KOPT-K1 (cell line): ENCODE data around the gene NECTIN2.
"Not testable (repeated sequence)": the region's sequence is repeated elsewhere in the genome, so short reads cannot be mapped to it uniquely, and the experiment has no call there.

Source experiments
- H3K27ac ChIP-seq: fragments of 200-600 bp; sonication (generic); 2 replicates; pipeline ENCODE4 v1.5.1; 2016; ENCODE audit warnings: antibody characterized with exemption, mild to moderate bottlenecking, low read depth, low read length; ENCODE audit not compliant: poor library complexity, severe bottlenecking
- H3K36me3 ChIP-seq: fragments of 200-600 bp; sonication (generic); 2 replicates; pipeline ENCODE4 v1.5.1; 2017; ENCODE audit warnings: antibody characterized with exemption, mild to moderate bottlenecking, low read length, moderate library complexity; ENCODE audit not compliant: insufficient read depth
- H3K9me3 ChIP-seq: fragments of 200-600 bp; sonication (generic); 2 replicates; pipeline ENCODE4 v1.5.1; 2017; ENCODE audit warnings: antibody characterized with exemption, low read length, mild to moderate bottlenecking; ENCODE audit not compliant: insufficient read depth, poor library complexity, severe bottlenecking

The NECTIN2 gene

DNA sequence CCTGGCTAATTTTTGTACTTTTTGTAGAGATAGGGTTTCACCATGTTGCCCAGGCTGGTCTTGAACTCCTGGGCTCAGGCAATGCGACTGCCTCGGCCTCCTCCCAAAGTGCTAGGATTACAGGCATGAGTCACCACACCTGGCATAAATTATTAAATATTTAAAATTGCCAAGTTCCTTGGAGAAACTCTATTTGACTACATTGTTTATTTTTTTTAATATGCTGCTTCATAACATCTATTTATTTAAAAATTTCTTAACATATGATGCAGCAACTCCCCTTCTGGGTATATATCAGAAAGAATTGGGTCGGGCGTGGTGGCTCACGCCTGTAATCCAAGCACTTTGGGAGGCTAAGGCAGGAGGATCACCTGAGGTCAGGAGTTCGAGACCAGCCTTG, 13.2 kb upstream of the NECTIN2 start:
- not testable (repeated sequence) for H3K36me3 ChIP-seq, H3K9me3 ChIP-seq

DNA sequence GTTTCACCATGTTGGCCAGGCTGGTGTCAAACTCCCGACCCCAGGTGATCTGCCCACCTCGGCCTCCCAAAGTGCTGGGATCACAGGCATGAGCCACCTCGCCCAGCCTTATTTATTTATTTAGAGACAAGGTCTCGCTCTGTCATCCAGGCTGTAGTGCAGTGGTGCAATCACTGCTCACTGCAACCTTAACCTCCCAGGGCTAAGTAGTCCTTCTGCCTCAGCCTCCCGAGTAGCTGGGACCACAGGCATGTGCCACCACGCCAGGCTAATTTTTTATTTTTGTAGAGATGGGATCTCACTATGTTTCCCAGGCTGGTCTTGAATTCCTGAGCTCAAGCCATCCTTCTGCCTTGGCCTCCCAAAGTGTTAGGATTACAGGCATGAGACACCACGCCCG, 11.7 kb upstream of the NECTIN2 start:
- H3K36me3 ChIP-seq, H3K9me3 ChIP-seq, H3K27ac ChIP-seq: not testable (repeated sequence)

More for the DNA sequence above, 13.2 kb upstream of the NECTIN2 start:
- not testable (repeated sequence) for H3K27ac ChIP-seq

DNA sequence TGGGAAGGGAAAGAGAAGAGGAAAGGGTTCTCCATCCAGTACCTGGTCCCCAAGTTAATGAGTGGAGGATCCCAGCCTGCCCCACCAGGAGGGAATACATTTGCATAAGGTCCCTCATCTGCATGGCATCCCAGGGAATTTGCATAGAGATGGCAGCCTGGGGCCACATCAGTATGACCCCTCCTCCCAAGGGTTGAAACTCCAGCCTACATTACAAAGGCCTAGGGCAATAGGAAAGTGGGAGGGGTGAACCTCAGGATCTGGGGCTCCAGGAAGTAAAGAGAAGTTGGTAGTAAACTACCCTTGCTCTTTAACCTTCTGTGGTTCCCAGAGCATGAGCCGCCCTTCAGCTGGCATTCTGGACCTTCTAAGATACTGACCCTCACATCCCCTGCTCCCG, 6.8 kb upstream of the NECTIN2 start:
- Histone ChIP-seq H3K27ac (no peak overlapping the region), H3K9me3 (no peaks in the 10 kb centered on the region)

DNA sequence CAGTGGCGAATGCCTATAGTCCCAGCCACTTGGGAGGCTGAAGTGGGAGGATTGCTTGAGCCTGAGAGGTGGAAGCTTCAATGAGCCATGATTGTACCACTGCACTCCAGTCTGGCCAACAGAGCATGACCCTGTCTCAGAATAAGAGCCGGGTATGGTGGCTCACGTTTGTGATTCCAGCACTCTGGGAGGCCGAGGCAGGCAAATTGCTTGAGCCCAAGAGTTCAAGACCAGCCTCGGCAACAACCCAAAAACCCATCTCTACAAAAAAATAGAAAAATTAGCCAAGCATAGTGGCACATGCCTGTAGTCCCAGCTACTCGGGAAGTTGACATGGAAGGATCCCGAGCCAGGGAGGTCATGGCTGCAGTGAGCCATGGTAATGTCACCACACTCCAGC, 5.3 kb upstream of the NECTIN2 start:
- Histone ChIP-seq H3K9me3 (no peaks in the 10 kb centered on the region), H3K27ac (no peak overlapping the region), H3K36me3 (no peaks in the 10 kb centered on the region)

More for the DNA sequence above, 6.8 kb upstream of the NECTIN2 start:
- H3K36me3 ChIP-seq = no peaks in the 10 kb centered on the region

DNA sequence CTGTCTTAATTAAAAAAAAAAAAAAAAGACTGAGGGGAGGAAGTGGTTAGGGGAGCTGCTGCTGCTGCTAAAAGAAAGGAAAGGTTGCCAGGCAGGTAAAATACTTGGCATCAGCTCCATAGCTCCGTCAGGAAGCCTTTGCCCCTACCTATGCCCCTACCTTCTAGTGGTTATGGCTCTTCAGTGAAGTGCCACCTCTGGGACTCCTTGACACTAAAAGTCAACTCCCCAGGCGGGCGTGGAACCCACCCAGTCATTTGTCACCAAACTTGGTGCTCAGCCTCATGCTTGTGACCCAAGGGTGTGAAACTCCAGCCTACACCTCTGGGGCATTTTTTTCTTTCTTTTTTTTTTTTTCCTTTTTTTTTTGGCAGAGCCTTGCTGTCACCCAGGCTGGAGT, 4.9 kb upstream of the NECTIN2 start:
- Histone ChIP-seq H3K36me3 (no peaks in the 10 kb centered on the region), H3K27ac (no peak overlapping the region), H3K9me3 (no peaks in the 10 kb centered on the region)

DNA sequence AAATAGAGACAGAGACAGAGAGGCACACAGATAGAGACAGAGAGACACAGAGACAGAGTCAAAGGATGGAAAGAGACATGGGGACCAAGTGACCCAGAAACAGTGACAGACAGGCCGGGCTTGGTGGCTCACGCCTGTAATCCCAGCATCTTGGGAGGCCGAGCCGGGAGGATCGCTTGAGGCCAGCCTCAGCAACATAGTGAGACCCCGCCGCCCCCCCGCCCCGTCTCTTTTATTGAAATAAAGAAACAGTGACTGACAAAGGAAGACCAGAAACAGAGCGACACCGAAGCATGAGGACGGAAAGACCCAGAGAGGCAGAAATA, 848 bp upstream of the NECTIN2 start:
- Histone ChIP-seq H3K27ac (no peak overlapping the region), H3K9me3 (no peaks in the 10 kb centered on the region), H3K36me3 (no peaks in the 10 kb centered on the region)

DNA sequence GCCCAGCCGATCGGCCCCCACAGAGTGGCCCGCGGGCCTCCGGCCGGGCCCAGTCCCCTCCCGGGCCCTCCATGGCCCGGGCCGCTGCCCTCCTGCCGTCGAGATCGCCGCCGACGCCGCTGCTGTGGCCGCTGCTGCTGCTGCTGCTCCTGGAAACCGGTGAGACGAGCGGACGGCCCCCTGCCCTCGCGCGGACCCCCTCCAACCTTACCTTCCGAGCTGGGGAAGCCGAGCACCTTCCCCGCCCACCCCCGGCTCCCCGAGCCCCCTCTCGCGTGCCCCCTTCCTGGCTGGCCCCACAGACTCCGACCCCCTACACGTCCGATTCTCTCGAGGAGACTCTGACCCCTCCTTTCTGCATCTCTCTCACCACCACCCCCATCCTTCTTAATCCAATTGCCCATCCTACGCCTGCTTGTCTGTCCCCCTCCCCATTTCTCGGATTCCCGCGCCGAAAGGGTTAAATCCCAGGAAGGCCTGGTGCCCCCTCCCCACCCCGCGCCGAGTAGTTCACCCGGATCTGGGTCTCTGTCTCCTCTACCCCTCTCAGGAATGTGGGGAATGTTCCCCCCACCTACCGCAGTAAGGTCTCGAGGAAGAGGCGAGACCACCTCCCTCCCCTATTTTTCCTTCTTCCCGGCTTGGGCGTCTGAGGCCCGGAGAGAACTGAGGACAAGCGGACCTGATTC, 502 bp downstream of the NECTIN2 start:
- no peak overlapping the region for H3K27ac ChIP-seq
- no peaks in the 10 kb centered on the region for H3K36me3 ChIP-seq
- no peaks in the 10 kb centered on the region for H3K9me3 ChIP-seq

DNA sequence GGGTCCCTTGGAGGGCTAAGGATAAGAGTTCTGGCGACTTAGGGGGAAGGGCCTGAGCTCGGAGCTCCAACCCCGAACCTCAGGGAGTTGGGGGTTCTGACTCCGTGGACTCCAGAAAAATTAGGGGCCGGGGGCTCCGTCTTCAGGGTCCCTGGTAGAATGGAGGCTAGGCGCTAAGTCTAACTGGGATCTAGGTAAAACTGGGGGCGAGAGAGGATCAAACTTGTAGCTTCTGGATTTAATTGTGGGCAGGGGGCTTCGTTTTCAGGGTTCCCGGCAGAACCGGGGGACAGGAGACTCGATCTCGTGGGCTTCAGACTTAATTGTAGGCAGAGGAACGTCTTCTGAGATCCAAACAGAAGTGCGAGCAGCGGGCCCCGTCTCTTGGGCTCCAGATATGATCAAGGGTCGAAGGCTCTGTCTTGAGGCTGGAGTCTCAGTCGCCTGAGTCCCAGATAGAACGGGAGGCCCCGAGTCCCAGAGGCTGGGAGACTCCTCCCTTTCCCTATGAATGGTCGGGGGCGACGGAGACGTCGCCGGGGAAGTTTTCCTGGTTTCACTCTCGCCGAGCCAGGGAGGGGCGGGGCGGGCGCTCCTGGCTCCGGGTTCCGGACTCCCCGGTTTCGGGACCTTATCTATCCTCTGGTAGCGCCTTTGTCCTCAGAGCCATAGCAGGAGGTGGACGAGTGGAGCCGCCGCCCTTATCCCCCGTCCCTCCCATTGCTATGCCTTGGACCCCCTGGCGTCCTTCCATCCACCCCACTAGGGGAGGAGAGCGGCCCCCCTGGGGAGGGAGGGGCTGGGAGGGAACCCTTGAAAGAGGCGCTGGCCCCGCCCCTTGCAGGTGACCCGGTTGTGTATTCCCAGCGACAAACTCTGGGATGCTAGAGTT, 1.3 kb downstream of the NECTIN2 start:
- H3K36me3 ChIP-seq = no peaks in the 10 kb centered on the region
- no peaks in the 10 kb centered on the region for H3K9me3 ChIP-seq
- H3K27ac ChIP-seq = no peak overlapping the region

DNA sequence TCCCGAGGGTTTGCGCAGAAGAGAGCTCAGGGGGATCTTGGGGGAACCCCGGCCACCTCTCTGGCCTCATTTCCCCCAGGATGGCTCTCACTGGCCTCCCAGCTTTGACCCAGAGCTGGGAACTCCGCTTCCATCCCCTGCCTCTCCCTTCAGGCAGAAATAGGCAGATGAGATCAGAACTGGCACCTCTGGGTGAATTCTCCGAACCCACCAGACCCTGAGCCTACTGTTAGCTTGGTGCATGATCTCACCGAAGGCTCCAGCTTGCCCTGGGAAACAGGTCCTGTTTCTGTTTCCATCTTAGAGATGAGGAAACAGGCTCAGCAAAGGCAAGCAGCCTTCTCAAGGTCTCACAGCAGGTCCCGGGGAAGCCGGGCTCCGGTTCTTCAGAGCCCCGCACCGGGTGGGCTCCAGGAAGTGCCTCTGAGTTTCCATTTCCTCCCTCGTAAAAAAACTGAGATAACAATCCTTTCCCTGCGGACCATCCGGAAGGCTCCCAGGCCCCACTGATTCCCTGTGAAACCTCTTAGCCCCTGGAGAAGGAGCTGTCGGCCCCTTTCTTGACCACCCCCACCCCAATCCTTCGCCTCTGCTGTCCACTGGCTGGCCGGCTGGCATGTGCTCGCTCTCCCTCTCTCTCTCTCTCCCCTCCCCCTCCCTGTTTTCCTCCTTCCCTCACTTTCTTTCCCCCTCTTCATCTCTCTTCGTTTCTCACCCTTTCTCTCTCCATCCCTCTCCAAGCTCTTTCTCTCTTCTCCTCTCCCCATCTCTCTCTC, 2.1 kb downstream of the NECTIN2 start:
- Histone ChIP-seq H3K36me3 (no peaks in the 10 kb centered on the region), H3K27ac (no peak overlapping the region), H3K9me3 (no peaks in the 10 kb centered on the region)

DNA sequence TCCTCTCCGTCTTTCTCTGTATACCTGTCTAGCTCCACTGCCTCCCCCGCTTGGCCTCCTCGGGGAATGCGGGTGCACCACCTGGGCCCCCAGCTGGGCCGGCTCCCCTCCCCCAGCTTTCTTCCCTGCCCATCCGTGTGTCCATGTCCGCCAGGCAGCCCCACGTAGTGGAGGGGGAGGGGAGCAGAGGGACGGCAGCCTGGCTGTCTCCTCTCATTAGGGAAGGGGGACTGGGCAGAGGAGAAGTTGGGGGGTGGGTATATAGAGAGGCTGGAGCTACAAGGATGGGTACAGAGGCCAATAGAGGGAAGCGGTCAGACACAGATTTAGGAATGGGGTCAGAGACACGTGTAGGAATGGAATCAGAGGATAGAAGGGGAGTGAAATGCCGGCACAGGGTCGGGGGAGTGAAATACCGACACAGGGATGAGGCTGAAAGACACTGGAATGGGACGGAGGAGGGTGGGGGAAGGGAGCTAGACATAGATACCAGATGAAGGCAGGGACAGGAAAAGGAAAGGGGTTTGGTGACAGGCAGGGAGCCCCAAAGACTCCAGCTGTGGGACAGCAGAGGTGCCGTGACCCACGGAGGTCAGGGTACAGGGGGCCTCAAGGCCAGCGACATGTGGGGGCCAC, 2.8 kb downstream of the NECTIN2 start:
- no peak overlapping the region for H3K27ac ChIP-seq
- H3K36me3 ChIP-seq = no peaks in the 10 kb centered on the region
- H3K9me3 ChIP-seq = no peaks in the 10 kb centered on the region

DNA sequence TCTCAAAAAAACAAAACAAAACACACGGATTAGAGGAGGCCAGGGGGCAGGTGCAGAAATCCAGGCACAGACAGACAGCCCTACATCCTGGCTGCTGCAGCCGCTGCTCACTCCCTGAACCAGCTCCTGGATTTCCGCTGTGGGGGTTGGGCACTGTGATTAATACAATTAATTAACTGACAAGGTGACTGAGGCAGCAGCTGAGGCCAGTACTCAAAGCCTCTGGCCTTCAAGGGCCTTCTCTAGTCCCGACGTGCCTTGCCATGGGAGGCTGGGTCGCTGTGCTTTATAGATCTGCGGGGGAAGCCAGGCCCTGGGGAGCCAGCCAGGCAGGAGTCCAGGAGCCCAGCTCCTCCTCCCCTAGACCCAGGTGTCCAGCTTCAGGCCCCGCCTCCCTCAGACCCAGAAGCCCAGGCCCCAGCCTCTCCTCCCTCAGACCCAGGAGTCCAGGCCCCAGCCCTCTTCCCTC, 4.6 kb downstream of the NECTIN2 start:
- Histone ChIP-seq H3K9me3 (no peaks in the 10 kb centered on the region), H3K27ac (no peak overlapping the region), H3K36me3 (no peaks in the 10 kb centered on the region)

DNA sequence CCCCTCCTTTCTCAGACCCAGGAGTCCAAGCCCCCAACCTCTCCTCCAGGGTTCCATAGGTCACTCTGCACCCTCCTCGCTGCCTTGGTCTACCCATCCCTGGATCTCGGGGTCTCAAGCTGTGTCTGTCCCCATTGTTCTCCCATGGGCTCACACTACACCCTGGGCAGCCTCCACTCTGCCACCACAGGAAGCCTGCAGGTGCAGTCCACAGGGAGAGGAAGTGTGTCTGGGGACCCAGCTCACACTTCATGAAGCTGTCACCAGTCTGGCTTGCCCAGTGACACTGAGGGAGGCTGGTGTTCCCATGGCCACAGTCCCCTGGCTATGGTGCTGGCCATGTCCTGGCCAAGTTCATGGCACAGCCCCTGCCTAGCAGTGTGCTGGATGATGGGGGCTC, 5.3 kb downstream of the NECTIN2 start:
- Histone ChIP-seq H3K27ac (no peak overlapping the region), H3K36me3 (no peaks in the 10 kb centered on the region), H3K9me3 (no peaks in the 10 kb centered on the region)

DNA sequence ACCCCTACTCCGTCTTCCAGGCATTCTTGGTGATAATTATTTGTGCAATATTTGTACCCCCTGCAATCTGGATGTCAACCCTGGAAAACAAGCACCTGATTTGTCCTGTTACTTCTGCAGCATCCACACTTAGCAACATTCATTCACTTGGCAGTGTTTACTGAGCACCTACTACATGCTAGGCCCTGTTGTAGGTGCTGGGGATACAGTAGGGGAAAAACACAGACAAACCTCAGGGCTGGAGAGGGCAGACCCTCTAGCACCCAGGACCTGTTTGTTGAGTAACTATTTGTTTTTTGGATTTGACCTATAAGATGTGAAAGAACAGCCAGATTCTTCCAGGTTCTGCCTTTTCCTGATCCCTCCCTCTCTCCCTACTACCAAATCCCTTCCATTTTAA, 9.5 kb downstream of the NECTIN2 start:
- no peak overlapping the region for H3K27ac ChIP-seq
- H3K9me3 ChIP-seq = no peaks in the 10 kb centered on the region
- H3K36me3 ChIP-seq = no peaks in the 10 kb centered on the region

DNA sequence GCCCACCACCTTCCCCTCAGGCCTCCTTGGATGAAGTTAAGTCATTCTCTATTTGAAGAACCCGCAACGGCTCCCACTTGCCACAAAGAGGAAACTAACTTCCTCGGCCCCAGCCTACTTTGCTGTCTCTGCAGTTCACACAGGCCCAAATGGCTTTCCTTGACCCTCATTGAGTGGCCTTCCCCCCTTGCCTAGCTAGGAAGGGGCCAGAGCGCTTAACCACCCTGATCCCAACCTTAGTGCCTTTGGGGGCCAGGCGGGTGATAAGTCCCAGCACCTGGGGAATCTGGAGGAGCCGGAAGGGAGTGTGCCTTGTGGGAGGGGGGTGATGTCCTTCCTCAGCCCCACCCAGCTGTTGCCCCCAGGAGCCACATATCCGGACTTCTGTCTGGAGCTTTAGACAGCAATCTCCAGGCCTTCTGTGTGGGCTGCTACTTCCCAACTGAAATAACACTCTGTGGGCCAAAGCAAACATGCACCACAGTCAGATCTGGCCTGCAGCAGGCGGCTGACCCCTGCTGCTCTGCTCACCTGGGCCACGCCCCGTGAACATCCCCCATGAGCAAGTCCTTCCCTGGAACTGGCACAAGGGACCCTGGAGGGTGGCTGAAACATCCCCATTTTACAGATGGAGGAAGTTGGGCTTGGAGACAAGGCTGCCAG, 10.5 kb downstream of the NECTIN2 start:
- no peak overlapping the region for H3K27ac ChIP-seq

More for the DNA sequence above, 10.5 kb downstream of the NECTIN2 start:
- Histone ChIP-seq H3K36me3 (no peaks in the 10 kb centered on the region), H3K9me3 (no peaks in the 10 kb centered on the region)
